GM18909 (cell line): ENCODE results near the gene KCNK17.

Experiments used
- ATAC-seq: cut with Tn5 transposase; IDR thresholded peaks from one replicate; pipeline ENCODE4 v1.9.1; 2021; ENCODE audit warnings: mild to moderate bottlenecking; ENCODE audit not compliant: unreplicated experiment, poor library complexity

The KCNK17 gene

GRCh38 chr6:39274903-39275302 lies 39.3 kb downstream of the KCNK17 start:
- ATAC-seq = no peak

- ATAC-seq = no peak
These were observed 39.7 kb downstream of the KCNK17 start for GRCh38 chr6:39274471-39274870.

- ATAC-seq = no peak
These were observed 40.8 kb downstream of the KCNK17 start for GRCh38 chr6:39273406-39273821.

GRCh38 chr6:39269961-39270360 lies 44.3 kb downstream of the KCNK17 start:
- no peak for ATAC-seq

- no peak for ATAC-seq
These were observed 45.5 kb downstream of the KCNK17 start for GRCh38 chr6:39268721-39269120.

- ATAC-seq = no peak
These were observed 46.0 kb downstream of the KCNK17 start for GRCh38 chr6:39268171-39268570.

- ATAC-seq = no peak
These were observed 47.4 kb downstream of the KCNK17 start for GRCh38 chr6:39266782-39267355.

GRCh38 chr6:39266375-39266774 lies 47.8 kb downstream of the KCNK17 start:
- no peak for ATAC-seq

GRCh38 chr6:39263303-39264037 lies 50.7 kb downstream of the KCNK17 start:
- ATAC-seq = no peak

- no peak for ATAC-seq
These were observed 52.5 kb downstream of the KCNK17 start for GRCh38 chr6:39261751-39262150.

- no peak for ATAC-seq
These were observed 53.3 kb downstream of the KCNK17 start for GRCh38 chr6:39260953-39261352.

GRCh38 chr6:39260456-39260855 lies 53.8 kb downstream of the KCNK17 start:
- ATAC-seq = no peak

GRCh38 chr6:39256294-39256940 lies 57.8 kb downstream of the KCNK17 start:
- ATAC-seq = no peak

GRCh38 chr6:39254999-39255535 lies 59.2 kb downstream of the KCNK17 start:
- no peak for ATAC-seq

GRCh38 chr6:39251406-39251805 lies 62.8 kb downstream of the KCNK17 start:
- ATAC-seq = no peak

GRCh38 chr6:39250507-39250906 lies 63.7 kb downstream of the KCNK17 start:
- no peak for ATAC-seq

GRCh38 chr6:39249278-39249677 lies 64.9 kb downstream of the KCNK17 start:
- no peak for ATAC-seq
